ENCODE data around the gene SCN1A.

- no peak for TF ChIP-seq EZH2 (IDR thresholded peaks at IDR 0.05; ENCODE audit: borderline replicate concordance, low read depth, low read length, severe bottlenecking)
- TF ChIP-seq POLR2AphosphoS5 (IDR thresholded peaks at IDR 0.05; ENCODE audit: insufficient read depth, low read depth, low read length), result no peak
- TF ChIP-seq CTCF (IDR thresholded peaks at IDR 0.05; ENCODE audit: extremely low read depth in 1 of 2, insufficient read depth in 1 of 2, low read depth in 1 of 2, low read length in 2 of 2), result no peak
- no peak for TF ChIP-seq POLR2A (IDR thresholded peaks at IDR 0.05; ENCODE audit: low read depth, low read length)
- no peak for TF ChIP-seq JUN (IDR thresholded peaks at IDR 0.05; ENCODE audit: borderline replicate concordance, insufficient read depth, insufficient read length, low read depth)
- no peak for TF ChIP-seq MYC (IDR thresholded peaks at IDR 0.05; ENCODE audit: low read depth, low read length)
- TF ChIP-seq MAX (IDR thresholded peaks at IDR 0.05; ENCODE audit: insufficient read depth, insufficient read length), result no peak
Observed at GRCh38 chr2:165970663-165971062, 157.2 kb downstream of the SCN1A start.

Measured in endothelial cell of umbilical vein (primary cell).